ENCODE measurements around the gene MIPEP. TPM values are rescaled to one million over a fixed set of nuclear protein-coding genes. Genes with fewer than 3 reads are reported as not detected.

The MIPEP gene
- total RNA-seq, 4 donors from 2014 or later, result 12.1 to 25.7 (median 19.5) TPM

DNA sequence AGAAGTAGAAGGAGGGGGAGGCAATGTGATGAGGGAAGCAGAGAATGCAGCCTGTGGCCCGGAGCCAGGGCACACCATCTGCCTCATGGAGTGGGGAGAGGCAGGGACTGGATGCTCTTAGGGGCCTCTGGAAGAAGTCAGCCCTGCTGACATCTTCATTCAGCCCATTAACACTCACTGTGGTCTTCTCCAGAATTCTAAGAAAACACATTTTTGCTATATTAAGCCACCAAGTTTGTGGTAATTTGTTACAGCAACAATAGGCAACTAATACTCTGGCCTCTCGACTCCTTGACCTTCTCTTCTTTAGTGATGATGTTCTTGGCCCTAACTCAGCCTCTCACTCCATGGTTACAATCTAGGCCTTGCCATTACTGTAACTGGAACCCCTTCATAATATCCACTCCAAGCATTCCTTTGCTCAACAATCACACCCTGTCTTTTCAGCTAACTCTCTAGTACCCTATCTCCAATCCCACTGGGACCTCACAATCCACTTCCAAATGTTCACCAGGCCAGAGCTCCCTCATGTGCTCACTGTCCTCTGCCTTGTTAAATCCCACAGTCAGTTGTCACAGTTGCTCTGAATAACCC, 98.5 kb downstream of the MIPEP start:
- H3K9me3 ChIP-seq, result no peaks in the 10 kb centered on the region
- no peaks in the 10 kb centered on the region for H3K27me3 ChIP-seq
- DNase-seq, result no peak
- H3K27ac ChIP-seq, result peak overlapping the region in 1 of 4 donors; percentile 21
- H3K4me3 ChIP-seq, result no peak overlapping the region
- no peak for TF ChIP-seq POLR2A (IDR thresholded peaks at IDR 0.05)
- TF ChIP-seq, protein P1, sequence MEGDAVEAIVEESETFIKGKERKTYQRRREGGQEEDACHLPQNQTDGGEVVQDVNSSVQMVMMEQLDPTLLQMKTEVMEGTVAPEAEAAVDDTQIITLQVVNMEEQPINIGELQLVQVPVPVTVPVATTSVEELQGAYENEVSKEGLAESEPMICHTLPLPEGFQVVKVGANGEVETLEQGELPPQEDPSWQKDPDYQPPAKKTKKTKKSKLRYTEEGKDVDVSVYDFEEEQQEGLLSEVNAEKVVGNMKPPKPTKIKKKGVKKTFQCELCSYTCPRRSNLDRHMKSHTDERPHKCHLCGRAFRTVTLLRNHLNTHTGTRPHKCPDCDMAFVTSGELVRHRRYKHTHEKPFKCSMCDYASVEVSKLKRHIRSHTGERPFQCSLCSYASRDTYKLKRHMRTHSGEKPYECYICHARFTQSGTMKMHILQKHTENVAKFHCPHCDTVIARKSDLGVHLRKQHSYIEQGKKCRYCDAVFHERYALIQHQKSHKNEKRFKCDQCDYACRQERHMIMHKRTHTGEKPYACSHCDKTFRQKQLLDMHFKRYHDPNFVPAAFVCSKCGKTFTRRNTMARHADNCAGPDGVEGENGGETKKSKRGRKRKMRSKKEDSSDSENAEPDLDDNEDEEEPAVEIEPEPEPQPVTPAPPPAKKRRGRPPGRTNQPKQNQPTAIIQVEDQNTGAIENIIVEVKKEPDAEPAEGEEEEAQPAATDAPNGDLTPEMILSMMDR (IDR thresholded peaks at IDR 0.05), result no peak
- no peaks in the 10 kb centered on the region for H3K36me3 ChIP-seq
- WGBS, 2 donors, result 81 to 85% methylated on average over 2 of the region's 2 CpGs
- H3K4me1 ChIP-seq, result peaks cover 0 to 33% (median 0%) of the 10 kb centered on the region in 3 donors
- intact Hi-C loops (cut with DNase I), result no loop called here

DNA sequence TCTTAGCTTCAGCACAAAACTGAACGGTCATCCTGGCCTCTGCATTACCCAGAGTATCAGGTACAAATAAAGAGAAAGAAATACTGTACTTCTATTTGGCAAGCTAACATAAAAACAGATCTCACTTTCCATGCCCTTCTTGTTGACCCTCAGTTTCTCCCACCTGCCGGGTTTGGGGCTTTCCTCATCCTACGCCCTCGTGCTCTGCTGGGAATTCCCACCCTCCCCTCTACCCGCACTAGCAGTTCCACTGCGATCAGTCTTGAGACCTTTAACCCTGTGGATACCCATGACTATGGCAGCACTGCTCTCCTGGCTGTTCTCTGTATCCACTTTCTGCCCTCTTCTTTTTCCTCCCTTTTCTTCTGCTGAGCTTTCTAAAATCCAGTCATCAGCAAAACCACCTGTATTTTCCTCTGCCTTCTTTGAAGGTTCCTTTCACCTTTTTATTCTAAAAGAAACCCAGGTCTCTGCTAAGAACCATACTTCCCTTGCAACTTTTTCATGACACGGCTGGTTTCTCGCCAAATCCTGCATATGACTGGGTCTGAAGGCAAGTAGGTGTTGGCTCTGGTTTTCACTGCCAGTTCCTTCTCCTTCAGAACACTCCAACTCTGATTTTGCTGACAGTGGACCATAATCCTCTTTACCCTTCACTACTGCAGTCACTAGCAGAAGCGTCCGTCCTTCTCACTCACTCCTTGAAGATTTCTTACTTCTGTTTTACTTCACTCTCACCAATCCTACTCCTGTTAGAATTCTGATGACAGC, 99.4 kb downstream of the MIPEP start:
- intact Hi-C loops (cut with DNase I), result no loop called here
- Histone ChIP-seq H3K36me3 (no peaks in the 10 kb centered on the region), H3K4me3 (no peak overlapping the region), H3K27ac (peak overlapping the region in 2 of 4 donors; percentile 5 to 21), H3K4me1 (peaks cover 0 to 27% (median 0%) of the 10 kb centered on the region in 3 donors), H3K9me3 (no peaks in the 10 kb centered on the region), H3K27me3 (no peaks in the 10 kb centered on the region)
- TF ChIP-seq, protein P1 (IDR thresholded peaks at IDR 0.05), result no peak
- TF ChIP-seq POLR2A (IDR thresholded peaks at IDR 0.05), result no peak
- WGBS, 2 donors, result 71 to 72% methylated on average over 10 of the region's 10 CpGs
- DNase-seq, result no peak

DNA sequence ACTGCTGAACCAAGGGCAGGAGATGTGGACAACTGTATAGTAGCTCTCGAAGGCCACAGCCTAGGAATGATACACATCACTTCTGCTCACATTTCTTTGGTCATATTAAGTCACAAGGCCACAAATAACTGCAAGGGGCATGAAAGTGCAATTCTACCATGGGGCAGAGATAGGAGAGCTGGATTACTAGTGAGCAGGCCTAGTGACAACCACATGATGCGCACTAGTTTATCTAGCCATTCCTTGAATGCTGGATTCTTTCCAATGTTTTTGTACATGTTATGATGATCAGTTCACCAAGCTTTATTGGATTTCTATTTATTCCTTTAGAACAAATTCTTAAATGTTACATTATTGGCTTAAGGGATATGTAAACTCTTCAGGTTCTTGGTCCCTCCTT, 100.7 kb downstream of the MIPEP start:
- intact Hi-C loops (cut with DNase I), result no loop called here
- Histone ChIP-seq H3K4me1 (peaks cover 0 to 14% (median 0%) of the 10 kb centered on the region in 3 donors), H3K4me3 (no peak overlapping the region), H3K27ac (no peak overlapping the region), H3K27me3 (no peaks in the 10 kb centered on the region), H3K9me3 (no peaks in the 10 kb centered on the region), H3K36me3 (no peaks in the 10 kb centered on the region)
- TF ChIP-seq, protein P1 (IDR thresholded peaks at IDR 0.05), result no peak
- TF ChIP-seq POLR2A (IDR thresholded peaks at IDR 0.05), result no peak
- DNase-seq, result no peak
- WGBS, 2 donors, result 90 to 98% methylated on average over 2 of the region's 2 CpGs

DNA sequence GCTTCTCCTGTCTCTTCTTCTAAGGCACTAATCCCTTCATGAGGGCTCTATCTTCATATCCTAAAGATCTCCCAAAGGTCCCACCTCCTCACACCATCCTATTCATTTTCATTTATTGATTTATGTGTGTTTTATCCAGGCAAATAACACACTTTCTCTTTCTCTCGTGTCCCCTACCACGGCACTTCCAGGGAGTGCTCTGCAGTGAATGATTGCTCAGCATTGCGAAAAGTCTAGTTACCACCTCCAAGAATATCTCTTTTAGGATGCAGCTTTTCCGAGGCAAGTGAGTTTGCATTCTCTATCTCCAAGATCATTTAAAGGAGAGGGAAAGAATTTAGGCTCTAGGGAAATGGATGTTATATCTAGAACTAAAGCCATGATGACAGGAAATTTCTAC, 101.7 kb downstream of the MIPEP start:
- Histone ChIP-seq H3K27ac (no peak overlapping the region), H3K9me3 (no peaks in the 10 kb centered on the region), H3K36me3 (no peaks in the 10 kb centered on the region), H3K4me3 (no peak overlapping the region), H3K4me1 (peaks cover 0 to 14% (median 0%) of the 10 kb centered on the region in 3 donors), H3K27me3 (no peaks in the 10 kb centered on the region)
- intact Hi-C loops (cut with DNase I), result no loop called here
- WGBS, 2 donors, result 71% methylated on average over 4 of the region's 4 CpGs
- no peak for TF ChIP-seq POLR2A (IDR thresholded peaks at IDR 0.05)
- TF ChIP-seq, protein P1 (IDR thresholded peaks at IDR 0.05), result no peak
- no peak for DNase-seq

DNA sequence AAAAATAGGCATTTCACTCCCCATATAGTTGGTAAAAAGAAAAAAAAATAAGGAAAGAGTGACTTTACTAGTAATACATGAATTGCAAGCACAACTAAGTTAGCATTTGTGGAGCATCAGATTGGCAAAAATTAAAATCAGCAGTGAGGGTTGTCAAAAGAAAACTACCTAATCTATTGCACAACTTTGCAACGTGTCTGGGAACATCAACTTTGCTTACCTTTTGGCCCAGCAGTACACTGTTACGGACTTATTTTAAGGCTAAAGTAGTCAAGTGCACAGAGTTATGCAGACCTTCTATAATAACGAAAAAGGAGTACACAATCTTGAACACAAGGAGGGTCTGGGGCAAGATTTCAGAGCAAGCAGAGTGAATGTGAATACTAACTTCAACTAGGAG, 102.6 kb downstream of the MIPEP start:
- Histone ChIP-seq H3K9me3 (no peaks in the 10 kb centered on the region), H3K36me3 (no peaks in the 10 kb centered on the region), H3K27ac (no peak overlapping the region), H3K4me1 (peaks cover 0 to 14% (median 0%) of the 10 kb centered on the region in 3 donors), H3K27me3 (no peaks in the 10 kb centered on the region), H3K4me3 (no peak overlapping the region)
- 75 to 79% methylated on average over 3 of the region's 3 CpGs for WGBS, 2 donors
- intact Hi-C loops (cut with DNase I), result no loop called here
- TF ChIP-seq, protein P1 (IDR thresholded peaks at IDR 0.05), result no peak
- no peak for TF ChIP-seq POLR2A (IDR thresholded peaks at IDR 0.05)
- no peak for DNase-seq

Data from esophagus squamous epithelium (tissue), 5 donors.